PFSK-1 (cell line): ENCODE data around the gene SPAG9.

Experiments used
- FOXP2 ChIP-seq: optimal IDR thresholded peaks from 2 replicates; pipeline ENCODE3; 2011; ENCODE audit warnings: borderline replicate concordance, control low read depth, inconsistent platforms; ENCODE audit not compliant: insufficient read depth; ENCODE audit errors: extremely low read length, extremely low read depth
- POLR2AphosphoS5 ChIP-seq: IDR thresholded peaks from 2 replicates; pipeline ENCODE4 v1.6.1; 2012; ENCODE audit warnings: low read depth, mild to moderate bottlenecking, control low read depth, low read length, moderate library complexity
- REST ChIP-seq, 2 experiments: IDR thresholded peaks; 2 replicates each; pipeline versions ENCODE4 v1.6.1 to v1.8.0; 2011 to 2012; ENCODE audit warnings: low read depth in 2 of 2, low read length in 2 of 2, control low read depth in 1 of 2, inconsistent platforms in 1 of 2, mild to moderate bottlenecking in 1 of 2, moderate library complexity in 1 of 2; ENCODE audit not compliant: insufficient read depth in 1 of 2
- SIN3A ChIP-seq: IDR thresholded peaks from 2 replicates; pipeline ENCODE4 v1.6.1; 2012; ENCODE audit warnings: mild to moderate bottlenecking, low read length, moderate library complexity, borderline replicate concordance; ENCODE audit not compliant: insufficient read depth
- TAF1 ChIP-seq: IDR thresholded peaks from 2 replicates; pipeline ENCODE4 v1.6.1; 2012; ENCODE audit warnings: low read length, control low read depth, borderline replicate concordance; ENCODE audit not compliant: insufficient read depth

Gene SPAG9

GRCh38 chr17:51083981-51084380 is 36.7 kb downstream of the SPAG9 start:
- no peak for TF ChIP-seq POLR2AphosphoS5
- no peak for TF ChIP-seq SIN3A
- TF ChIP-seq REST (IDR thresholded peaks at IDR 0.05; ENCODE audit: insufficient read depth in 1 of 2, low read depth in 2 of 2, low read length in 2 of 2) = no peak
- no peak for TF ChIP-seq TAF1
- TF ChIP-seq FOXP2 = no peak

GRCh38 chr17:51079049-51079448 is 41.6 kb downstream of the SPAG9 start:
- TF ChIP-seq SIN3A = no peak
- no peak for TF ChIP-seq TAF1
- TF ChIP-seq REST (IDR thresholded peaks at IDR 0.05; ENCODE audit: insufficient read depth in 1 of 2, low read depth in 2 of 2, low read length in 2 of 2) = no peak
- TF ChIP-seq POLR2AphosphoS5 = no peak
- TF ChIP-seq FOXP2 = no peak

- no peak for TF ChIP-seq TAF1
- no peak for TF ChIP-seq FOXP2
- TF ChIP-seq SIN3A = no peak
- TF ChIP-seq REST (IDR thresholded peaks at IDR 0.05; ENCODE audit: insufficient read depth in 1 of 2, low read depth in 2 of 2, low read length in 2 of 2) = no peak
- TF ChIP-seq POLR2AphosphoS5 = no peak
Observed at GRCh38 chr17:51078009-51078592, 42.6 kb downstream of the SPAG9 start.

- TF ChIP-seq REST (IDR thresholded peaks at IDR 0.05; ENCODE audit: insufficient read depth in 1 of 2, low read depth in 2 of 2, low read length in 2 of 2) (no peak), POLR2AphosphoS5 (no peak), SIN3A (no peak), TAF1 (no peak), FOXP2 (no peak)
Observed at GRCh38 chr17:51076821-51077220, 43.8 kb downstream of the SPAG9 start.

GRCh38 chr17:51071556-51071955 is 49.1 kb downstream of the SPAG9 start:
- no peak for TF ChIP-seq REST (IDR thresholded peaks at IDR 0.05; ENCODE audit: insufficient read depth in 1 of 2, low read depth in 2 of 2, low read length in 2 of 2)
- TF ChIP-seq TAF1 = no peak
- no peak for TF ChIP-seq POLR2AphosphoS5
- no peak for TF ChIP-seq SIN3A
- TF ChIP-seq FOXP2 = no peak
